Stimulated activated naive CD8-positive, alpha-beta T cell treated with anti-CD3 and anti-CD28 coated beads, Interleukin-15, amount 100 ng/mL, for 72 hours (primary cell): ENCODE measurements around the gene SMAD2.
"Not testable (repeated sequence)": the region's sequence is repeated elsewhere in the genome, so short reads cannot be mapped to it uniquely, and the experiment has no call there.

Experiments used
- ATAC-seq: fragments of 150-1000 bp; cut with Tn5 transposase; 2 replicates; pipeline ENCODE4 v1.10.0; 2021; ENCODE audit warnings: mild to moderate bottlenecking, moderate library complexity
- DNase-seq, 2 donors: peaks; one replicate each; pipeline ENCODE4 v3.0.0; 2021 to 2022
- H3K27ac Mint-ChIP-seq, 2 donors: one replicate each; pipeline ENCODE4 v1.8.0; 2022; ENCODE audit warnings: mild to moderate bottlenecking in 2 of 2, mixed read lengths in 2 of 2, moderate library complexity in 2 of 2
- H3K27me3 Mint-ChIP-seq: one replicate; pipeline ENCODE4 v1.8.0; 2022; ENCODE audit warnings: mixed read lengths
- H3K4me1 Mint-ChIP-seq: one replicate; pipeline ENCODE4 v1.8.0; 2022; ENCODE audit warnings: mild to moderate bottlenecking, mixed read lengths
- H3K4me3 Mint-ChIP-seq, 2 donors: one replicate each; pipeline ENCODE4 v1.8.0; 2022; ENCODE audit warnings: mild to moderate bottlenecking in 2 of 2, mixed read lengths in 2 of 2, moderate library complexity in 1 of 2
- H3K9me3 Mint-ChIP-seq, 2 donors: one replicate each; pipeline ENCODE4 v1.8.0; 2022; ENCODE audit warnings: mixed read lengths in 2 of 2

SMAD2 gene

GRCh38 chr18:47930199-47930930, at the start of gene SMAD2:
Gene SMAD2, minus strand, starts transcription at chr18:47930659. Its CDS starts 33,903 bp downstream, at chr18:47896756.
- H3K27ac Mint-ChIP-seq, result peak within 1 kb of the TSS; percentile 90 to 96
- peaks cover 48% of the 10 kb centered on the region for H3K4me1 Mint-ChIP-seq
- DNase-seq (peak; percentile 76 to 78), ATAC-seq (peak; percentile 84)
- no peaks in the 10 kb centered on the region for H3K9me3 Mint-ChIP-seq
- peak within 1 kb of the TSS; percentile 81 to 93 for H3K4me3 Mint-ChIP-seq
- H3K27me3 Mint-ChIP-seq, result no peaks in the 10 kb centered on the region

DNA sequence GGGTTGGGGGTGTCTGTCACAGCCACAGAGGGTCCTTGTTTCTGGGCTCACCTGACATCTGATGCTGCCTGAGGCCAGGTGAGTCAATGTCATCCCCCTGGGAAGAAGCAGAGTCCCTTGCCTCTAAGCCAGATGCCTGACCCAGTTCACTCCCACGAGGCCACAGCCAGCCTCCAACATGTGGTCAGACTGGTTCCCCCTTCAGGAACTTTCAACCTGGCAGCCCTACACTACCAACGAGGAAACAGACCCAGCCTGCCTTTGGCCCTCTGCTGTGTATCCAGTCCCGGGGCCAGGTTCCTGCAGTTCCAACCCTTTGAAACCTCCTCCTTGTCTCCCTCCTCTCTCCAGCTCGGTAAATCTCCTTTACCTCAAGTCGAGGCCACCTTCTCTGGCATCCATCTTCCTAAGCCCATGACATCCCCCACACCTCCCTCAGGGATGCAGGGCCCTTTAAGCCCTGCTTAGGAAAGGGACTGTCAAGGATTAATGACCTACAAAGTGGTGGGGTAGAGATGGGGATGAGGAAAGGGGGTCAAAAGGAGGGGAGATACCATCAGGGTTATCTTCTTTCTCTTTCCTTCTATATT, 49.2 kb upstream of the SMAD2 start:
- Mint-ChIP-seq H3K27me3 (no peaks in the 10 kb centered on the region), H3K27ac (no peak overlapping the region), H3K4me1 (no peaks in the 10 kb centered on the region), H3K4me3 (no peak overlapping the region), H3K9me3 (no peaks in the 10 kb centered on the region)
- DNase-seq (no peak), ATAC-seq (no peak)

GRCh38 chr18:47978603-47979002, 48.1 kb upstream of the SMAD2 start:
- Mint-ChIP-seq H3K4me1 (no peaks in the 10 kb centered on the region), H3K9me3 (no peaks in the 10 kb centered on the region), H3K4me3 (no peak overlapping the region), H3K27ac (peak overlapping the region in 1 of 2 donors; percentile 42), H3K27me3 (peaks cover 1% of the 10 kb centered on the region)
- ATAC-seq (no peak), DNase-seq (no peak)

GRCh38 chr18:47978141-47978540, 47.7 kb upstream of the SMAD2 start:
- ATAC-seq (no peak), DNase-seq (no peak)
- H3K9me3 Mint-ChIP-seq, result no peaks in the 10 kb centered on the region
- H3K27me3 Mint-ChIP-seq, result peaks cover 6% of the 10 kb centered on the region
- H3K4me3 Mint-ChIP-seq, result no peak overlapping the region
- H3K4me1 Mint-ChIP-seq, result no peaks in the 10 kb centered on the region
- peak overlapping the region; percentile 27 to 72 for H3K27ac Mint-ChIP-seq

GRCh38 chr18:47975701-47976100, 45.2 kb upstream of the SMAD2 start:
- Mint-ChIP-seq H3K27ac (no peak overlapping the region), H3K4me1 (no peaks in the 10 kb centered on the region), H3K4me3 (no peak overlapping the region), H3K9me3 (no peaks in the 10 kb centered on the region), H3K27me3 (peaks cover 20% of the 10 kb centered on the region)
- DNase-seq (no peak), ATAC-seq (no peak)

- no peak overlapping the region for H3K4me3 Mint-ChIP-seq
- no peak overlapping the region for H3K27ac Mint-ChIP-seq
- ATAC-seq (no peak), DNase-seq (no peak)
- H3K4me1 Mint-ChIP-seq, result no peaks in the 10 kb centered on the region
- no peaks in the 10 kb centered on the region for H3K9me3 Mint-ChIP-seq
- peaks cover 21% of the 10 kb centered on the region for H3K27me3 Mint-ChIP-seq
Measured at GRCh38 chr18:47975105-47975504, 44.6 kb upstream of the SMAD2 start.

- DNase-seq, result no peak
- no peaks in the 10 kb centered on the region for H3K4me1 Mint-ChIP-seq
- ATAC-seq, result no peak
- H3K27ac Mint-ChIP-seq, result no peak overlapping the region
- no peak overlapping the region for H3K4me3 Mint-ChIP-seq
- peaks cover 21% of the 10 kb centered on the region for H3K27me3 Mint-ChIP-seq
- peaks cover 3 to 8% of the 10 kb centered on the region in 2 donors for H3K9me3 Mint-ChIP-seq
Measured at GRCh38 chr18:47970664-47971531, 40.4 kb upstream of the SMAD2 start.

DNA sequence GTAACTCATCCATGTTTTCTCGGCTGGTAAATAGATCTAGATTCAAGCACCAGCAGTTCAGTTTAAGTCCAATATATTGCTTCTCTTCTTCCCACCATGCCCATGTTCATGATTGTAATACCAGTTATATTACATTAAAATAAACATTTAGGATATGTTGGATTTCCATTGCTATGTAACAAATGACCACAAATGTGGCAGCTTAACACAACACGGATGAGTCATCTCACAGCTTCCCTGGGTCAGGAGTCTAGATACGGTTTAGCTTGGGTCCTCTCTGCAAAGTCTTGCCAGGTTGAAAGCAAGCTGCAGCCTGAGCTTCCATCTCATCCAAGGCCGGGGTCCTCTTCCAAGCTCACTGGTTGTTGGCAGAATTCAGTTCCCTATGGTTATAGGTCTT, 39.4 kb upstream of the SMAD2 start:
- ATAC-seq (no peak), DNase-seq (no peak)
- Mint-ChIP-seq H3K4me3 (no peak overlapping the region), H3K9me3 (peaks cover 3 to 8% of the 10 kb centered on the region in 2 donors), H3K27ac (no peak overlapping the region), H3K4me1 (no peaks in the 10 kb centered on the region), H3K27me3 (peaks cover 21% of the 10 kb centered on the region)

DNA sequence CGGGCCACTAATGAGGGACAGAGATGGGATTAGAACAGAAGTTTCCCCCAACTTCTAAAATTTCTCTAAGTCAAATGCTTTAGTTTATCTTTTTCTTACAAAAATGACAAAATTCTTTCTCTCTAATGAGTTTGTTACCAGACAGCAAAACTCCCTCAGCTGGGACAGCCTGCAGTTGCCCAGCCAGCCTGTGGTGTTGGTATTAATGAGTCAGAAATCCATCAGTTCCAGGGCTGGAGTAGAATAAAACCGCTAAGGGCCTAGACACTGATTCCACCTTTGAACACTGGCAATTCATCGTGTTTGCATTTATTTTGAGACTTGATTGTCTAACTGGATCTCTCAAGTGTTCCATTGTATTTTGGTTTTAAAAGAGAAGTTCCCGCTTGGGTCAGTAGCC, 38.3 kb upstream of the SMAD2 start:
- no peaks in the 10 kb centered on the region for H3K4me1 Mint-ChIP-seq
- peaks cover 21% of the 10 kb centered on the region for H3K27me3 Mint-ChIP-seq
- H3K4me3 Mint-ChIP-seq, result no peak overlapping the region
- no peak for ATAC-seq
- H3K9me3 Mint-ChIP-seq, result peaks cover 3 to 8% of the 10 kb centered on the region in 2 donors
- no peak for DNase-seq
- H3K27ac Mint-ChIP-seq, result no peak overlapping the region

GRCh38 chr18:47968006-47968676, 37.7 kb upstream of the SMAD2 start:
- peaks cover 3 to 8% of the 10 kb centered on the region in 2 donors for H3K9me3 Mint-ChIP-seq
- H3K27me3 Mint-ChIP-seq, result peaks cover 15% of the 10 kb centered on the region
- H3K27ac Mint-ChIP-seq, result no peak overlapping the region
- ATAC-seq (no peak), DNase-seq (no peak)
- H3K4me1 Mint-ChIP-seq, result no peaks in the 10 kb centered on the region
- H3K4me3 Mint-ChIP-seq, result no peak overlapping the region

DNA sequence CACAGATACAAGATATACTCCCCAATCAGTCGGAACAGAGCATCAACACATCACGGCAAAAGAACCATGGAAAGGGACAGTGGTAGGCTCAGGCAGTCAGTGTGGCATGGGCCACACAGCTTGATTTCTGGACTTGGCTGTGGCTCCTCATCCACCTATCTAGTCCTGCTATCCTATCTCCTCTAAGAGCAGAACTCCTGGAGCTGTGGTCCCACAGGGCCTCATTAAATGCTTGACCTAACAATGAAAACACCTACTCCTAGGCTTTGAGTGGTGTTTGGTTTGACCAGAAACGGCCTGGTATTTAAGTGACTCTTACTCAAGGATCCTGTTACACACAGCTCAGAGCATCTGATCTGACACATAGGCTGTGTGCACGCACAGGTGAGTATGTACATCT, 33.6 kb upstream of the SMAD2 start:
- Mint-ChIP-seq H3K9me3 (peaks cover 24 to 38% of the 10 kb centered on the region in 2 donors), H3K4me3 (no peak overlapping the region), H3K27me3 (no peaks in the 10 kb centered on the region), H3K27ac (no peak overlapping the region), H3K4me1 (no peaks in the 10 kb centered on the region)
- ATAC-seq (no peak), DNase-seq (no peak)

DNA sequence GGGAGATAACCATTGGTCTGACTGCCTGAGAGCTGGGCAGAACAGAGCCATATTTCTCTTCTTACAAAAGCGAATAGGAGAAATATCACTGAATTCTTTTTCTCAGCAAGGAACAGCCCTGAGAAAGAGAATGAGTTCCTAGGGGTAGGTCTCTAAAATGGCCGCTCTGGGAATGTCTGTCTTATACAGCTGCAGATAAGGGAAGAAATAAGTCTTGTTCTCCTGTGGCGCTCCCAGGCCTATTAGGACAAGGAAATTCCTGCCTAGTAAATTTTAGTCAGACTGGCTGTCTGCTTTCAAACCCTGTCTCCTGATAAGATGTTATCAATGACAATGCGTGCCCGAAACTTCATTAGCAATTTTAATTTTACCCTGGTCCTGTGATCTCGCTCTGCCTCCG, 30.5 kb upstream of the SMAD2 start:
- not testable (repeated sequence) for ATAC-seq, H3K27ac Mint-ChIP-seq, H3K4me1 Mint-ChIP-seq, H3K27me3 Mint-ChIP-seq, H3K4me3 Mint-ChIP-seq, DNase-seq
- H3K9me3 Mint-ChIP-seq, result peaks cover 21 to 29% of the 10 kb centered on the region in 2 donors

DNA sequence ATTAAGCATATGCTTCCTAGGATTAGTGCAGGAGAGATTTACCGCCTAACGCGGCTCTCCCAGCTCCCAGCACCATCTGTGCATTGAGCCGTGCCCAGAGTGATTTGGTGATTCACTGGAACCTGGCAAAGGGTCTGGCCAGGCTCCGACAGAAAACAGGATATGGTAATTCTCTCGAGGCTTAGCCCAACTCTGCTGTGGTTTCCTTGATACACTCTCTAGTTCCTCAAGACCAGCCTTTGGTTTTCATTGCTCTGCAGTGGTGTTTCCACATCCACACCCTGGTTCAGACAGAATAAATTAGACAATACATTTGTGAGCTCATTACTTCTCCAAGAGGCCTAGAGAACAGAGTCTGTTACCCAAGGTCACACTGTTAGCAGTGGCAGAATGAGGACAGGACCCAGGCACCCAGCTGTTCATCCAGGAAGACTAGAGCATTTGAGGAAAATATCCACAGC, 23.0 kb upstream of the SMAD2 start:
- Mint-ChIP-seq H3K27me3 (no peaks in the 10 kb centered on the region), H3K4me1 (peaks cover 13% of the 10 kb centered on the region), H3K9me3 (no peaks in the 10 kb centered on the region), H3K27ac (peak overlapping the region; percentile 72 to 78), H3K4me3 (peak overlapping the region in 1 of 2 donors; percentile 26)
- DNase-seq, result peak in 1 of 2 donors; percentile 34
- peak; percentile 97 for ATAC-seq

- DNase-seq (no peak), ATAC-seq (no peak)
- Mint-ChIP-seq H3K4me1 (peaks cover 15% of the 10 kb centered on the region), H3K9me3 (no peaks in the 10 kb centered on the region), H3K27ac (no peak overlapping the region), H3K4me3 (no peak overlapping the region), H3K27me3 (no peaks in the 10 kb centered on the region)
Measured at GRCh38 chr18:47950511-47950910, 20.1 kb upstream of the SMAD2 start.

GRCh38 chr18:47949202-47949601, 18.7 kb upstream of the SMAD2 start:
- DNase-seq (no peak), ATAC-seq (no peak)
- no peak overlapping the region for H3K4me3 Mint-ChIP-seq
- H3K9me3 Mint-ChIP-seq, result peaks cover 0 to 5% of the 10 kb centered on the region in 2 donors
- H3K27ac Mint-ChIP-seq, result no peak overlapping the region
- no peaks in the 10 kb centered on the region for H3K27me3 Mint-ChIP-seq
- peaks cover 23% of the 10 kb centered on the region for H3K4me1 Mint-ChIP-seq
